ENCODE results near the gene ABCC5.

Gene ABCC5

DNA sequence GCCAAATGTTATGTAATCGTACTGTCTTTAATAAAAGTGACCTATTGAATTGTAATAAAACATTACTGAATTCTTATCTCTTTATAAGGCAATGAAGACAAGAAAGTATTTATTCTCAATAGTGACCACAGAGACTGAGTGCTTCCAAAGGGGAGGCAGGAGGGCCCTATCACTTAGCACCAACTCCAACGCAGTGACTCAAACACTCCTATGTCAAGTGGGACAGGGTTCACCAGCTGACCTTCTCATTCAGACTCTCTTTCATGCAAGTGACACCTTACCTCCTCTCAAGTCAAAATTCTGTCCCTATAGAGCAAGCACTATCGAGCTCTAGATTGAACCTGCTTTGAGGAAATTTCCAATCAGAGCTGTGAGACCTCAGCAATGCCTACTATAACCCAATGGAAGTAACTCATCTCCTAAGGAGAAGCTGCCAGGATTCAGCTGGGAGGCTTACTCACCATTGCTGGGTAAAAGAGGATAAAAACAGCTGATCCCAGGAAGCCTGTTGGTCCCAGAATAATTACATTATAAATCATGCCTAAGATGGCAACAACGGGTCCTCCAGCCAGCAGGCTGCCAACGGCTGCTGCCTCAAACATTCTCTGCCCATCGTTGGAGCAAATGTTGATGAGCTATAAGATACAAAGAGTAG is 35.6 kb downstream of the ABCC5 start:
- no peak for DNase-seq (ENCODE audit: low read depth in 2 of 2, low spot score in 1 of 2)

- DNase-seq (ENCODE audit: low read depth in 2 of 2, low spot score in 1 of 2), result no peak
Measured at GRCh38 chr3:183980403-183980802, 37.3 kb downstream of the ABCC5 start.

GRCh38 chr3:183975981-183976662 is 41.6 kb downstream of the ABCC5 start:
- no peak for DNase-seq (ENCODE audit: low read depth in 2 of 2, low spot score in 1 of 2)

GRCh38 chr3:183968666-183969245 is 48.9 kb downstream of the ABCC5 start:
- no peak for DNase-seq (ENCODE audit: low read depth in 2 of 2, low spot score in 1 of 2)

DNA sequence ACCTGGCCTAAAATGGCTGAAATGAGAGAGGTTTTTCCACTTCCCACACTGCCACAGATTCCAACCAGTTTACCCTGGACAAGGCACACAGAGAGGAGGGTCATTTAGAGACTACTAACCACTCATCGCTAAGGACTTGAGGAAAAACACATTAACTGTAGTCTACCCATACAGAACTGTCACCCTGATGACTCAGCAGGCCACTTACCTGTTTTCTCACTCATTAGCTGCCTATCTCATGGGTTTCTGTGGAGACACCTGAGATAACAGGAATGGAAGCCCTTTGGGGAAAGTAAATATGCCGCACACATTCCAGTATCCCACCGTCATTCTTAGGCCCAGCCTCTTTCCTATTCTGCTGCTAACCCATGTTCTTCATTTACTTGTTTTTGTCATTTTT is 50.0 kb downstream of the ABCC5 start:
- no peak for DNase-seq (ENCODE audit: low read depth in 2 of 2, low spot score in 1 of 2)

GRCh38 chr3:183966361-183966791 is 51.3 kb downstream of the ABCC5 start:
- no peak for DNase-seq (ENCODE audit: low read depth in 2 of 2, low spot score in 1 of 2)

GRCh38 chr3:183962807-183963206 is 54.9 kb downstream of the ABCC5 start:
- no peak for DNase-seq (ENCODE audit: low read depth in 2 of 2, low spot score in 1 of 2)

DNA sequence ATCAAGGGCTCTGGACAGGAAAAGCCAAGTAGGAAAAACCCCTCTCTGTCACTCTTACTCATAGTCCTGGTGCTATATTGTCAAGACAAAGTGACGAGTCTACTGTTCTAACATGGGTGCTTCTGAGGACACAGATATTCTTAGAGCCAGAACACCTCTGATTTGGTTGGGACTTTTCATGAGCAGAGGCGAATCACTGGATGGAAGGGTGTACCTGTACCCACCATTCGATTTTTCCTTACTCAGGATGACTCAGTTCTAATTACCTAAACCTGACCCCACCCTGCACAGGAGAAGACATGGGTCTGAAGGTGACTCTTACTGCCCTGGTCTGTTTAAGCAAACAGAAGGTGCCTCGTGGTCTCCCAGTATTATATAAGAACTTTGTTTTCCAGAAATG is 58.5 kb downstream of the ABCC5 start:
- no peak for DNase-seq (ENCODE audit: low read depth in 2 of 2, low spot score in 1 of 2)

GRCh38 chr3:183958775-183959174 is 58.9 kb downstream of the ABCC5 start:
- no peak for DNase-seq (ENCODE audit: low read depth in 2 of 2, low spot score in 1 of 2)

- DNase-seq (ENCODE audit: low read depth in 2 of 2, low spot score in 1 of 2), result no peak
Measured at GRCh38 chr3:183958226-183958625, 59.5 kb downstream of the ABCC5 start.

DNA sequence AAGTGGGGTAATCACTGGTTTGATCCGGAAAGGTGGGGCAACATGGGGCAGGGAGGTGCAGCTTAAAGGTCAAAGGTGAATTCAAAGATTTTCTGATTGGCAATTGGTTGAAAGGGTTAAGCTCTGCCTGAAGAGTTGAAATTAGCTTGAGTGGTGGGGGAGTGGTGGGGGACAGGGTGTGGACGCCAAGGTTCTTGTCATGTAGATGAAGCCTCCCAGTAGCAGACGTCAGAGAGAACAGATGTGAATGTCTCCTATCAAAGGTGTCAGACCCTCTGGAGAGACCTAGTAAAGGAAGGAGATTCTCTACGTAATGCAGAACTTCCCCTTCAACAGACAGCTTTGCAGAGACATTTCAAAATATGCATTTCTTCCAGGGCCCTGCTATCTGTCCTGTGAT is 62.8 kb downstream of the ABCC5 start:
- no peak for DNase-seq (ENCODE audit: low read depth in 2 of 2, low spot score in 1 of 2)

DNA sequence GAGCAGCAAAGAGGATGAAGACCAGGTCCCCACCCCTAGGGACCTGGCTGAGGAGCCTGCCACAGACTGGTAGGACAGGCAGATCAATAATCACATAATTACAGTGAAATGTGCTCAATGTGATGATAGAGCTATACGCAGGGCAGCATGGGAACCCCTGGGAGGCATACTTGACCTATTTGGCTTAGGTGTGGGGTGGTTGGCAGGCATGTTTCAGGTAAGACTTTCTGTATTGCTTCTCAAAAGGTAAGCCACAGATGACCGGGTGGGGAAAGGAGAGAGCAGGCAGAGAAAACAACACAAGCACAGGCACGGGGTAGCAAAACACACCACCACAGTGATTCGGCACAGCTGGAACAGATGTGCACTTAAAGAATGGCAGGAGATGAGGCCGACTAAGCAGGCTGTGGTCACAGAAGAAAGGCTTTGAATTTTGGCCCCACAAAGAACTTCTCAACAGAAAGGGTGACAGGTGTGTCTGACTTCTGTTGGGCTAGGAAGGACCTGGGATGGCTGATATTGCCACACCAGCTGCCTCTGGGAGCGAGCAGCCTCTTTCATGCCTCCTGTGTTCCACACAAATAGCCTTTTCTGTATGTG is 64.1 kb downstream of the ABCC5 start:
- DNase-seq (ENCODE audit: low read depth in 2 of 2, low spot score in 1 of 2), result no peak

DNA sequence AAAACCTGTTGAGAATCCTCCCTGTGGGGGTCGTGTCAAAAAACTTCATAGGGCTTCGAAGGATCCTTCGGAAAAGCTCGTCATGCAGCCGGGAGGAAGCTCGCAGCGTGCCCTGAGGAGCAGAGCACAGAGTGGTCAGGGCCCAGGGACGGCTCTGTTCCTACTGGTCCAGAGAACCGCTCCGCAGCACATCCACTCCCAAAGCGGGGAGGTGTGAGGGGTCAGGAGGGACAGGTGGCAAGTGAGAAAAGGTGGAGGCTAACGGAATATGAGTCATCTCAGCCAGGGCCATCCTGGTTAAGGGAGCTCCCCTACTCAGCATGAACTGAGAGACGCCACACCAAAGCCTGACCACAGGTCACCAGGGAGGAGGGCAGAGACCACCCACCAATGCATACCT is 66.2 kb downstream of the ABCC5 start:
- no peak for DNase-seq (ENCODE audit: low read depth in 2 of 2, low spot score in 1 of 2)

- DNase-seq (ENCODE audit: low read depth in 2 of 2, low spot score in 1 of 2), result no peak
Measured at GRCh38 chr3:183949690-183950089, 68.0 kb downstream of the ABCC5 start.

DNA sequence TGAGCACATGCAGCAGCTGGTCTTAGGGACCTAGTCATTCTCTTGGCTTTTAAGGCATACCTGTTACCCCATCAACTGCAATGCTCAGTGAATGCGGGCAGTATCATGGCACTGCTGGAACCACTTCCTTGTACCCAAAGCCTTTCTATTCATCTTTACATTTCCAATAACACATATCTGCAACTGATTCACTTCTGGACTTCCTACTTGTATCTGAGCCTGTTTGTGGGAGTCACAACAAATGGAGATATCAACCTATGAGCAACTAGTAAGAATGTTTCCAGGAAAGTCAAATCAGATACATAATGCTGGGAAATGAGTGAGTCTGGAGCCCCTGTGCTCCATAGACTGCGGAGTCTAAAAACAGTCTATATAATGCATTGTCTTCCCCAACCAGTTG is 71.6 kb downstream of the ABCC5 start:
- no peak for DNase-seq (ENCODE audit: low read depth in 2 of 2, low spot score in 1 of 2)

- DNase-seq (ENCODE audit: low read depth in 2 of 2, low spot score in 1 of 2), result no peak
Measured at GRCh38 chr3:183944775-183945174, 72.9 kb downstream of the ABCC5 start.

- DNase-seq (ENCODE audit: low read depth in 2 of 2, low spot score in 1 of 2), result no peak
Measured at GRCh38 chr3:183943739-183944138, 73.9 kb downstream of the ABCC5 start.

GRCh38 chr3:183941216-183941615 is 76.5 kb downstream of the ABCC5 start:
- DNase-seq (ENCODE audit: low read depth in 2 of 2, low spot score in 1 of 2), result no peak

GRCh38 chr3:183937601-183938286 is 79.9 kb downstream of the ABCC5 start:
- DNase-seq (ENCODE audit: low read depth in 2 of 2, low spot score in 1 of 2), result no peak

DNA sequence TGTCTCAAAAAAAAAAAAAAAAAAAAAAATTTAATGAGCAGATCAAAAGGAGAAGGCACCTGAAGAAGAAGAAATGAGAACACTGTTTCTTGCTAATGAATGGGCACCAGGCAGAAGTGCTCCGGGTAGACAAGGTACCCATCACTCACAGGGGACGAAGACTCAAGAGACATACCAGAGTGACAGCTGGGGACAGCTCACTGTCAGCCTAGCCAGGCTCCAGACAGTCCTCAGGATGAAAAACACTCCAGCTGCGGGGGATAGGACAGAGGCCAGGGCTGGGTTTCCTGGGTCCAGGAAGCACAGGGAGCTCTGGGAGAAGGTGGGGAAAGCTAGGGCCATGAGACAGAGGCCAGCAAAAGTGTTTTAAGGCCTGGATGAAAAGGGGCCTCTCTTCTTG is 84.5 kb downstream of the ABCC5 start:
- DNase-seq (ENCODE audit: low read depth in 2 of 2, low spot score in 1 of 2), result no peak

GRCh38 chr3:183931881-183932280 is 85.8 kb downstream of the ABCC5 start:
- DNase-seq (ENCODE audit: low read depth in 2 of 2, low spot score in 1 of 2), result no peak

- no peak for DNase-seq (ENCODE audit: low read depth in 2 of 2, low spot score in 1 of 2)
Measured at GRCh38 chr3:183930086-183930485, 87.6 kb downstream of the ABCC5 start.
